Right lobe of liver (tissue), 6 donors: ENCODE results near the gene EIF1AD. TPM values are rescaled to one million over a fixed set of nuclear protein-coding genes. Genes with fewer than 3 reads are reported as not detected.
"Not testable (repeated sequence)": the region's sequence is repeated elsewhere in the genome, so short reads cannot be mapped to it uniquely, and the experiment has no call there.

ENCODE experiments used
- ATAC-seq, 4 donors: fragments of 200-7000 bp; cut with Tn5 transposase; one replicate each; pipeline ENCODE4 v1.9.1; 2020; ENCODE audit warnings: mild to moderate bottlenecking in 4 of 4, moderate library complexity in 4 of 4
- DNase-seq, 3 donors: peaks; one replicate each; pipeline ENCODE4 v3.0.0-alpha.2; 2020
- H3K27ac ChIP-seq, 3 donors: fragments of 200-600 bp; one replicate each; pipeline ENCODE4 v1.8.0; 2022
- H3K27me3 ChIP-seq, 2 donors: fragments of 200-600 bp; one replicate each; pipeline ENCODE4 v1.8.0; 2022
- H3K36me3 ChIP-seq, 4 donors: fragments of 200-600 bp; sonication (generic) in 1 of 4; one replicate each; pipeline versions ENCODE4 v1.5.1 to v1.8.0; 2017 to 2022; ENCODE audit warnings: control low read depth in 1 of 4
- H3K4me1 ChIP-seq, 4 donors: fragments of 200-600 bp; sonication (generic) in 1 of 4; one replicate each; pipeline versions ENCODE4 v1.5.1 to v1.8.0; 2017 to 2022; ENCODE audit warnings: control low read depth in 1 of 4
- H3K4me3 ChIP-seq, 3 donors: fragments of 200-600 bp; one replicate each; pipeline ENCODE4 v1.8.0; 2022
- H3K9me3 ChIP-seq, 4 donors: fragments of 200-600 bp; sonication (generic) in 1 of 4; one replicate each; pipeline versions ENCODE4 v1.5.1 to v1.8.0; 2017 to 2022; ENCODE audit warnings: control low read depth in 1 of 4
- POLR2A ChIP-seq: fragments of 450-650 bp; IDR thresholded peaks from one replicate; pipeline ENCODE4 v1.6.1; 2017; ENCODE audit warnings: antibody characterized with exemption, mild to moderate bottlenecking
- whole genome bisulfite sequencing: methylation state at CpG from one replicate; pipeline ENCODE4 v1.1.6; 2018; ENCODE audit warnings: low coverage, low lambda C conversion rate; ENCODE audit not compliant: insufficient coverage; ENCODE audit errors: missing lambda C conversion rate; 5-methylcytosine and 5-hydroxymethylcytosine counted together
- intact Hi-C, 2 donors: fragments of 100-400 bp; cut with DNase I; formaldehyde crosslinking; loops; one replicate each; pipeline versions ENCODE4 v1.11.2 to v1.14.1; 2022
- total RNA-seq, 6 experiments: library from RNA; depleted of rRNA in 2 of 6; stranded (reverse); fragments of >200 nt in 2 of 6; fragmentation: NEBNext Ultra II Directional in 3 of 6; extraction: Animal tissue kit (Norgen Biotek cat#: 25700) in 3 of 6; gene quantifications; one replicate each; pipeline versions ENCODE4 v1.1.0 to v1.2.4, GENCODE V29; 2016 to 2023
- TF ChIP-seq, protein P1 (sequence below), 4 donors: fragments of 200-600 bp in 3 of 4; fragments of 450-650 bp in 1 of 4; IDR thresholded peaks; one replicate each; pipeline versions ENCODE4 v1.5.1 to v1.8.0; 2016 to 2022; ENCODE audit warnings: antibody characterized with exemption in 4 of 4, mild to moderate bottlenecking in 2 of 4
- donor health status: DM: no; HTN: yes; CAD: no.
- donor health status: DM: no; HTN: no; CAD: no.
- donor health status: DM: no; HTN: no; CAD: no.
- donor health status: DM: no; HTN: yes; CAD: no.
- donor health status: DM: no; HTN: yes; CAD: no.

EIF1AD gene
- total RNA-seq, 6 experiments from 2014 or later, result 11.5 to 22.1 (median 13.1) TPM

DNA sequence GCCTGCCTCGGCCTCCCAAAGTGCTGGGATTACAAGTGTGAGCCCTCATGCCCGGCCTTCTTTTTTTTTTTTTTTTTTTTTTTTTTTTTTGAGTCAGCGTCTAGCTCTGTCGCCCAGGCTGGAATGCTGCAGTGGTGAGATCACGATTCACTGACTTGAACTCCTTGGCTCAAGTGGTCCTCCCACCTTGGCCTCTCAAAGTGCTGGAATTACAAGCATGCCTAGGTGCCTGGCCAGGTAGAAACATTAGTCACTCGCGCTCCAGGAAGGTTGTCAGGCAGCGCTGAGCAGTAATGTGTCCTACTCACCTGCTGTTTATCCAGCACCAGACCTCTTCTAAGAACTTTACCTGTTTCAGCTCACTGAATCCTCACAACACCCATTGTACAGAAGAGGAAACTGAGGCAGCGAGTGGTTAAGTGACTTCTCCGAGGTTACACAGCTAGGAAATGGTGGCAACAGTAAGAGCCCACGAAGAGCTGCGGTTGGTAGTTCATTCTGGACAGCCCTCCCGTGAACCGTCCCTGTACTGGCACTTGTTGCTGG lies 9.4 kb upstream of the EIF1AD start:
- no peak for DNase-seq
- Histone ChIP-seq H3K9me3 (no peaks in the 10 kb centered on the region), H3K4me1 (no peaks in the 10 kb centered on the region), H3K27ac (no peak overlapping the region), H3K36me3 (no peaks in the 10 kb centered on the region), H3K27me3 (peaks cover 0 to 11% of the 10 kb centered on the region in 2 donors), H3K4me3 (no peak overlapping the region)
- no peak for ATAC-seq
- no peak for TF ChIP-seq POLR2A
- TF ChIP-seq, protein P1, sequence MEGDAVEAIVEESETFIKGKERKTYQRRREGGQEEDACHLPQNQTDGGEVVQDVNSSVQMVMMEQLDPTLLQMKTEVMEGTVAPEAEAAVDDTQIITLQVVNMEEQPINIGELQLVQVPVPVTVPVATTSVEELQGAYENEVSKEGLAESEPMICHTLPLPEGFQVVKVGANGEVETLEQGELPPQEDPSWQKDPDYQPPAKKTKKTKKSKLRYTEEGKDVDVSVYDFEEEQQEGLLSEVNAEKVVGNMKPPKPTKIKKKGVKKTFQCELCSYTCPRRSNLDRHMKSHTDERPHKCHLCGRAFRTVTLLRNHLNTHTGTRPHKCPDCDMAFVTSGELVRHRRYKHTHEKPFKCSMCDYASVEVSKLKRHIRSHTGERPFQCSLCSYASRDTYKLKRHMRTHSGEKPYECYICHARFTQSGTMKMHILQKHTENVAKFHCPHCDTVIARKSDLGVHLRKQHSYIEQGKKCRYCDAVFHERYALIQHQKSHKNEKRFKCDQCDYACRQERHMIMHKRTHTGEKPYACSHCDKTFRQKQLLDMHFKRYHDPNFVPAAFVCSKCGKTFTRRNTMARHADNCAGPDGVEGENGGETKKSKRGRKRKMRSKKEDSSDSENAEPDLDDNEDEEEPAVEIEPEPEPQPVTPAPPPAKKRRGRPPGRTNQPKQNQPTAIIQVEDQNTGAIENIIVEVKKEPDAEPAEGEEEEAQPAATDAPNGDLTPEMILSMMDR (IDR thresholded peaks at IDR 0.05), result no peak
- intact Hi-C loops, result no loop called here
- 45% methylated on average over 8 of the region's 14 CpGs for WGBS

DNA sequence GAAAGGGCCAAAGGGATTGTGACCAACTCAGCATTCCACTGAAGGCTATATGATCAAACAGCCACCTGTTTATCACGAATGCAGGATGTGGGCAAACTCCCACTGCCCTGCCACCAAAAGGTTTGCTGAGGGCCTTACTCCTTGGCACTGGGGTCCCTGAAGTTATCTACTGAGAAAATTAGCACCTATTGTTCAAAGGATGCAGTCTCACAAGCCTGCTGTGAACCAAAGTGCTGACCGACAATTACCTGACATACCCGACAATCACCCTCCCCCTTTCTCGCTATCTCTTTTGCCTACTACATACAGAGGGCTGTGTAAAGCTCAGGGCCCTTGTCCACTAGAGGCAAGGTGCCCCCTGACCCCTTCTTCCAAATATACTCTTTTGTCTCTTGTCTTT lies 8.1 kb upstream of the EIF1AD start:
- 76% methylated on average over 4 of the region's 4 CpGs for WGBS
- intact Hi-C loops, H3K9me3 ChIP-seq, H3K4me1 ChIP-seq, H3K27ac ChIP-seq, ATAC-seq, H3K36me3 ChIP-seq, DNase-seq, H3K4me3 ChIP-seq: not testable (repeated sequence)
- peaks cover 0 to 11% of the 10 kb centered on the region in 2 donors for H3K27me3 ChIP-seq

DNA sequence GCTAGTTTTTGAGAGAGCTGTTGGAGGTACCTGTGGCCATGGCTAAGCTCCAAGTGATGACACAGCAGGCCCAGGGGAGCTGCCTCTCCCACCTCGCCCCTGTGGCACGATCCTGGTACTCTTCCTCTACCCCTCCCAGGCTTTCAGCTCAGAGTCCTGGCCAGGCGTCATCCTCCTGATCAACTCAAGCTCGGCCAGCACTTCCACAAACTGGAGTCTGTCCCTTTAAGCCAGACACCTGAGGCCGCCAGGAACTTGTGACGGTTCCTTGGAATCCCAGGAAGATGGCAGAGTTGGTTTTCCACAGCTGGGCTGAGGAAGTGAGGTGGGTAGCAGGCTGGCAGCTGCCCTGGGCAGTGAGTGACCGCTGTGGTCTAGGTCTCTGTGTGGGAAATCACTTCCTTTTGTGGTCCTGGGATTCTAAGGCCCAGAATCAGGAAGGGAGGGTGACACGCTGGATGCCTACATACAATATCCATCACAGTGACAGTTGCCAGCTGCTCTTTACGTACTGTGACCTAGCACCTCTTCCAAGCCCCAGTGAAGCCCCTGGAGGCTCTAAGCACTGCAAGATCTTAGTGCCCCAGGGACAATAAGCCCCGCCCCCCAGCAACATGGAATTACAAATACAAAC lies 6.6 kb upstream of the EIF1AD start:
- DNase-seq (no peak), ATAC-seq (no peak)
- Histone ChIP-seq H3K27me3 (peaks cover 0 to 11% of the 10 kb centered on the region in 2 donors), H3K9me3 (no peaks in the 10 kb centered on the region), H3K4me1 (no peaks in the 10 kb centered on the region), H3K4me3 (no peak overlapping the region), H3K36me3 (peaks cover 0 to 11% (median 2%) of the 10 kb centered on the region in 4 donors), H3K27ac (no peak overlapping the region)
- TF ChIP-seq, protein P1 (IDR thresholded peaks at IDR 0.05), result no peak
- TF ChIP-seq POLR2A, result no peak
- WGBS, result 50% methylated on average over 1 of the region's 10 CpGs
- intact Hi-C loops, result no loop called here

DNA sequence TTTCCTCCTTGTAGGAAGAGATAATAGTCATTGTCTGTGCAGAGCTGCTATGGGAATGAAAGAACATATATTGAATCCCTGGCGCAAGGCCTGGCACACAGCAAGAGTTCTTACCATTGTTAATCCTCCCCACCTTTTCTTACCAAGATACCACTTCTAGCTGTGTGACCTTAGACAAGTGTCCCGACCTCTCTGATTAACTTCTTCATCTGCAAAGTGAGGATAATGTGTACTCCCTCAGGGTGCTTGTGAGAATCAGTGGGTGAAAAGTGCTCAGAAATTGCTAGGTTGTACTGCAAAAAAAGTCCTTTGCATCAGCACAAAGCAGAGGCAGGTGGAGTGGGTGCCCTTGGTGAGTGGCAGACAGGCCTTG lies 6.1 kb upstream of the EIF1AD start:
- peaks cover 0 to 11% of the 10 kb centered on the region in 2 donors for H3K27me3 ChIP-seq
- no peak overlapping the region for H3K27ac ChIP-seq
- ATAC-seq, result no peak
- H3K4me3 ChIP-seq, result no peak overlapping the region
- H3K9me3 ChIP-seq, result no peaks in the 10 kb centered on the region
- TF ChIP-seq, protein P1 (IDR thresholded peaks at IDR 0.05), result no peak
- TF ChIP-seq POLR2A, result no peak
- peaks cover 0 to 11% (median 2%) of the 10 kb centered on the region in 4 donors for H3K36me3 ChIP-seq
- no peak for DNase-seq
- 67% methylated on average over 2 of the region's 2 CpGs for WGBS
- intact Hi-C loops, result no loop called here
- H3K4me1 ChIP-seq, result peaks cover 0 to 3% (median 0%) of the 10 kb centered on the region in 4 donors

DNA sequence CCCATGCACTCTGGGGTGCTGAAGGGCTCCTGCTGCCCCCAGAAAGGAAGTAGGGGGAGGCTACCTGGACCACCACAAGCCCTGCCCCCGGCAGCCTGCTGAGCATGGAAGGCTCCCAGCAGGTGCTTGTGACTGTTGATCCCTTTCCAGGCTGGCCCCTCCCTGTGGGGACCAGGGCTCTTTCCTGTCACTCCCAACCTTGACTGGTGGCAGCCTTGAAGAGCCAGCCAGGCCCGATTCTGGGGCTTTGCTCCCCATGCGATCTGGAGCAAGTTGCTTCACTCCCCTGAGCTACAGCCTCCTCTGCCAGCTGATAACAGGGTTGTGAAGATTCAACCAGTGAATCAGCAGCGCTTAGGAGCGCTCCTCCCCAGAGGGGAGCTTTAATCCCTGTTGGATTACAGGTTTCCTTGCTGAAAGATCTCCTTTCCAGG lies 5.3 kb upstream of the EIF1AD start:
- Histone ChIP-seq H3K27me3 (peaks cover 0 to 9% of the 10 kb centered on the region in 2 donors), H3K4me3 (no peak overlapping the region), H3K36me3 (peaks cover 0 to 11% (median 2%) of the 10 kb centered on the region in 4 donors), H3K27ac (no peak overlapping the region), H3K4me1 (peaks cover 0 to 5% (median 0%) of the 10 kb centered on the region in 4 donors), H3K9me3 (no peaks in the 10 kb centered on the region)
- WGBS, result 100% methylated on average over 1 of the region's 5 CpGs
- no peak for ATAC-seq
- intact Hi-C loops, result no loop called here
- no peak for TF ChIP-seq POLR2A
- TF ChIP-seq, protein P1 (IDR thresholded peaks at IDR 0.05), result no peak
- DNase-seq, result no peak
